Muscle layer of colon (tissue), 2 donors: ENCODE measurements around the gene CGNL1.

Source experiments
- H3K27ac ChIP-seq: one replicate; pipeline ENCODE4 v1.7.0; 2013; ENCODE audit warnings: low read depth, mild to moderate bottlenecking, low read length, moderate library complexity
- H3K27me3 ChIP-seq, 2 donors: one replicate each; pipeline ENCODE4 v1.7.0; 2013; ENCODE audit warnings: low read length in 2 of 2, mild to moderate bottlenecking in 2 of 2; ENCODE audit not compliant: insufficient read depth in 2 of 2, control insufficient read depth in 1 of 2
- H3K36me3 ChIP-seq: one replicate; pipeline ENCODE4 v1.7.0; 2013; ENCODE audit warnings: mild to moderate bottlenecking, low read length; ENCODE audit not compliant: insufficient read depth
- H3K4me1 ChIP-seq: one replicate; pipeline ENCODE4 v1.7.0; 2013; ENCODE audit warnings: mild to moderate bottlenecking, low read length; ENCODE audit not compliant: insufficient read depth
- H3K4me3 ChIP-seq, 2 donors: one replicate each; pipeline ENCODE4 v1.7.0; 2013; ENCODE audit warnings: low read length in 2 of 2, low read depth in 1 of 2, mild to moderate bottlenecking in 1 of 2, moderate library complexity in 1 of 2
- H3K9ac ChIP-seq: one replicate; pipeline ENCODE4 v1.7.0; 2013; ENCODE audit warnings: low read length
- H3K9me3 ChIP-seq: one replicate; pipeline ENCODE4 v1.7.0; 2013; ENCODE audit warnings: mild to moderate bottlenecking, low read length
- donor health status: abdominal sarcoma.
- donor health status: Adenocarcinoma of cecum.

CGNL1 gene

GRCh38 chr15:57335293-57335715 is 41.0 kb upstream of the CGNL1 start:
- Histone ChIP-seq H3K4me3 (no peak overlapping the region), H3K27ac (no peak overlapping the region)

GRCh38 chr15:57335719-57336118 is 40.6 kb upstream of the CGNL1 start:
- Histone ChIP-seq H3K9ac (no peak overlapping the region), H3K27me3 (no peaks in the 10 kb centered on the region), H3K36me3 (no peaks in the 10 kb centered on the region), H3K4me1 (no peaks in the 10 kb centered on the region), H3K4me3 (no peak overlapping the region), H3K27ac (no peak overlapping the region), H3K9me3 (no peaks in the 10 kb centered on the region)

More at GRCh38 chr15:57335293-57335715, 41.0 kb upstream of the CGNL1 start:
- no peaks in the 10 kb centered on the region for H3K9me3 ChIP-seq
- H3K9ac ChIP-seq: no peak overlapping the region
- no peaks in the 10 kb centered on the region for H3K4me1 ChIP-seq
- H3K27me3 ChIP-seq: no peaks in the 10 kb centered on the region
- H3K36me3 ChIP-seq: no peaks in the 10 kb centered on the region

GRCh38 chr15:57337868-57338411 is 38.4 kb upstream of the CGNL1 start:
- H3K4me3 ChIP-seq: no peak overlapping the region
- H3K9me3 ChIP-seq: no peaks in the 10 kb centered on the region
- H3K36me3 ChIP-seq: no peaks in the 10 kb centered on the region
- H3K9ac ChIP-seq: no peak overlapping the region
- no peaks in the 10 kb centered on the region for H3K27me3 ChIP-seq
- H3K27ac ChIP-seq: no peak overlapping the region
- no peaks in the 10 kb centered on the region for H3K4me1 ChIP-seq

GRCh38 chr15:57339321-57339720 is 37.0 kb upstream of the CGNL1 start:
- no peaks in the 10 kb centered on the region for H3K4me1 ChIP-seq
- H3K4me3 ChIP-seq: no peak overlapping the region
- no peaks in the 10 kb centered on the region for H3K27me3 ChIP-seq
- H3K9me3 ChIP-seq: no peaks in the 10 kb centered on the region
- H3K9ac ChIP-seq: no peak overlapping the region
- H3K36me3 ChIP-seq: no peaks in the 10 kb centered on the region
- H3K27ac ChIP-seq: no peak overlapping the region

- H3K36me3 ChIP-seq: no peaks in the 10 kb centered on the region
- no peak overlapping the region for H3K9ac ChIP-seq
- H3K27ac ChIP-seq: no peak overlapping the region
- H3K4me1 ChIP-seq: no peaks in the 10 kb centered on the region
- no peaks in the 10 kb centered on the region for H3K9me3 ChIP-seq
- H3K4me3 ChIP-seq: no peak overlapping the region
- H3K27me3 ChIP-seq: no peaks in the 10 kb centered on the region
Measured at GRCh38 chr15:57340682-57341259, 35.5 kb upstream of the CGNL1 start.

GRCh38 chr15:57343048-57343447 is 33.3 kb upstream of the CGNL1 start:
- Histone ChIP-seq H3K9me3 (no peaks in the 10 kb centered on the region), H3K36me3 (no peaks in the 10 kb centered on the region), H3K27me3 (no peaks in the 10 kb centered on the region), H3K4me3 (no peak overlapping the region), H3K27ac (no peak overlapping the region), H3K9ac (no peak overlapping the region), H3K4me1 (no peaks in the 10 kb centered on the region)

GRCh38 chr15:57343498-57343897 is 32.8 kb upstream of the CGNL1 start:
- H3K4me3 ChIP-seq: no peak overlapping the region
- H3K36me3 ChIP-seq: no peaks in the 10 kb centered on the region
- no peaks in the 10 kb centered on the region for H3K27me3 ChIP-seq
- H3K9me3 ChIP-seq: no peaks in the 10 kb centered on the region
- H3K9ac ChIP-seq: no peak overlapping the region
- H3K4me1 ChIP-seq: no peaks in the 10 kb centered on the region
- no peak overlapping the region for H3K27ac ChIP-seq

GRCh38 chr15:57344282-57344681 is 32.0 kb upstream of the CGNL1 start:
- Histone ChIP-seq H3K4me3 (no peak overlapping the region), H3K27ac (no peak overlapping the region), H3K36me3 (no peaks in the 10 kb centered on the region), H3K9me3 (no peaks in the 10 kb centered on the region), H3K9ac (no peak overlapping the region), H3K27me3 (no peaks in the 10 kb centered on the region), H3K4me1 (no peaks in the 10 kb centered on the region)

GRCh38 chr15:57345584-57345983 is 30.7 kb upstream of the CGNL1 start:
- no peak overlapping the region for H3K9ac ChIP-seq
- H3K36me3 ChIP-seq: no peaks in the 10 kb centered on the region
- no peaks in the 10 kb centered on the region for H3K9me3 ChIP-seq
- no peak overlapping the region for H3K27ac ChIP-seq
- H3K27me3 ChIP-seq: no peaks in the 10 kb centered on the region
- H3K4me3 ChIP-seq: no peak overlapping the region
- no peaks in the 10 kb centered on the region for H3K4me1 ChIP-seq

- Histone ChIP-seq H3K36me3 (no peaks in the 10 kb centered on the region), H3K9ac (no peak overlapping the region), H3K27me3 (no peaks in the 10 kb centered on the region), H3K4me3 (no peak overlapping the region), H3K9me3 (no peaks in the 10 kb centered on the region), H3K27ac (no peak overlapping the region), H3K4me1 (no peaks in the 10 kb centered on the region)
Measured at GRCh38 chr15:57348081-57348480, 28.2 kb upstream of the CGNL1 start.

GRCh38 chr15:57352535-57353316 is 23.6 kb upstream of the CGNL1 start:
- no peaks in the 10 kb centered on the region for H3K27me3 ChIP-seq
- H3K36me3 ChIP-seq: no peaks in the 10 kb centered on the region
- no peaks in the 10 kb centered on the region for H3K4me1 ChIP-seq
- no peaks in the 10 kb centered on the region for H3K9me3 ChIP-seq
- H3K4me3 ChIP-seq: no peak overlapping the region
- no peak overlapping the region for H3K9ac ChIP-seq
- no peak overlapping the region for H3K27ac ChIP-seq
